NCI-H2029 (cell line): ENCODE results near the gene COPRS.

Source experiments
- DNase-seq: peaks from one replicate; lab custom pipeline; 2025; lab: John Stamatoyannopoulos, UW

Gene COPRS, protein sequence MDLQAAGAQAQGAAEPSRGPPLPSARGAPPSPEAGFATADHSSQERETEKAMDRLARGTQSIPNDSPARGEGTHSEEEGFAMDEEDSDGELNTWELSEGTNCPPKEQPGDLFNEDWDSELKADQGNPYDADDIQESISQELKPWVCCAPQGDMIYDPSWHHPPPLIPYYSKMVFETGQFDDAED

DNA sequence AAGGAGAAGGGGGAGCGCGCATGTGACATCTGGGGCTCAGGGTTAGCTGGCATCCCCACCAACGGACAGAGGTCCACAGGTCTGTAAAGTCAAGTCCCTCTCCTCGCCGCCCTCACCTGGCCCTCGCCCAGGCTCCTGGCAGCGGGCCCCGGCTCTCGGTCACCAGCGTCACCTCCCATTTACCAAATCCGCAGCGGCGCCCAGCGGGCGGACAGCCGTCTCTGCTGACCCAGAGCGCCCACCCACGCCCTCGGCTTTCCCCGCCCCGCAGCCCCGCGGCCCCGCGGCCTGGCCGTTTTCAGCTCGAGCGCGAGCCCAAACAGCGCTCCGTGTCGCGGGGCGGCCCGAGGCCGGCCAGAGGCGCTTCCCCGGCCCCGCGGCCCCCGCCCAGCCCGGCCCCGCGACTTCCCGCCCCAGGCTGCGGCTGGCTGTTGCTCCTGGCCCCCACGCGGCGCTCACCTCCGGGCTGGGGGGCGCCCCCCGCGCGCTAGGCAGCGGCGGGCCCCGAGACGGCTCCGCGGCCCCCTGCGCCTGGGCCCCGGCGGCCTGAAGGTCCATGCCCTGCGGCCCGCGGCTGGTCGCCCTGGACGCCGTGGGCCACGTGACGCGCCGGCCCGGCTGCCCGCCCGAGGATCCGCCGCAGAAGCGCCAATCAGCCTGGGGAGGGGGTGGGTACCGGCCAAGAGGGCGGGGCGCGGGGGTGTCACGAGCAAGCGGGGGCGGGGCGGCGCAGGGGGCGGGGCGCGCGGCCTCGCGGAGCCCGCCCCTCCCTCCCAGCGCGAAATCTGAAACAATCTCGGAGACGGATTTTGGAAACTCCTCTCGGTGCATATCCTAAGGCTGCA lies at the start of gene COPRS:
Gene COPRS (minus strand): TSS at position 603 of the 845 bp plus-strand sequence. CDS start 45 bp downstream, at position 558.
- peak; percentile 51 for DNase-seq

- no peak for DNase-seq
These were observed 49.3 kb upstream of the COPRS start for GRCh38 chr17:31908386-31908785.

DNA sequence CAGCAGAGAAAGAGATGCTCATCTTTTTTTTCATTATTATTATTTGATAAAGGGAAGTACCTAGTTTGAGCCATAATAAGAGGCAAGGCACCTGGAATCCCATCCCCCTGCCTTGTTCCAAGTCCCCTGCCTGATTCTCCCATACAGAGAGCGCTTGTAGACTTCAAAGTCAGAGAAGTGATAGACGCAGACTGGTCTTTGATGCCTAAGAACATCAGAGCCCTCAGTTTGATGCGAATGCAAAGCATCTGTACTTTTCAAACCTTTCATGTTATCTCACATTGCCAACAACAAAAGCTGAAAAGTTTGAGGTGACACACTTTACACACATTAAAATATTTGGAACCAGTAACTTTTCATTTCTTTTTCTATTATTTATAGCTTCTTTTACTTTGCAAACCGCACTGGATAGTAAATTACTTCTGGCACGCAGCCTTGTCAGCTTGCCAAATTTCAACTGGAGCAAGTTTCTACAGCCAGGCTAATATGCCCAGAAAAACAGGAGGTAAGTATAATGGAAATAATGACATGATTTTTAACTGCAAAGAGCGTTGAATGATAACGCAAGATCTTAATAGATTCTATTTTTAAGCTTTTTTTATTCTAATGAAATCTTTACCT lies 48.4 kb upstream of the COPRS start:
- DNase-seq: no peak

DNA sequence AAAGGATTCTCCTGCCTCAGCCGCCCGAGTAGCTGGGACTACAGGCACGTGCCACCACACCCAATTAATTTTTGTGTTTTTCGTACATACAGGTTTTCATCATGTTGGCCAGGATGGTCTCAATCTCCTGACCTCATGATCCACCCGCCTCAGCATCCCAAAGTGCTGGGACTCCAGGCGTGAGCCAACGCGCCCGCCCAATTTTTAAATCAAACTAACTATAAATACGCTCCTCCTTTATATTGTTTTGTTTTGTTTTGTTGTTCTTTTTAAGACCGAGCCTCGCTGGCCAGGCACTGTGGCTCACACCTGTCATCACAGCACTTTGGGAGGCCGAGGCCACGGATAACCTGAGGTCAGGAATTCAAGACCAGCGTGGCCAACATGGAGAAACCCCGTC lies 44.4 kb upstream of the COPRS start:
- DNase-seq: no peak

DNA sequence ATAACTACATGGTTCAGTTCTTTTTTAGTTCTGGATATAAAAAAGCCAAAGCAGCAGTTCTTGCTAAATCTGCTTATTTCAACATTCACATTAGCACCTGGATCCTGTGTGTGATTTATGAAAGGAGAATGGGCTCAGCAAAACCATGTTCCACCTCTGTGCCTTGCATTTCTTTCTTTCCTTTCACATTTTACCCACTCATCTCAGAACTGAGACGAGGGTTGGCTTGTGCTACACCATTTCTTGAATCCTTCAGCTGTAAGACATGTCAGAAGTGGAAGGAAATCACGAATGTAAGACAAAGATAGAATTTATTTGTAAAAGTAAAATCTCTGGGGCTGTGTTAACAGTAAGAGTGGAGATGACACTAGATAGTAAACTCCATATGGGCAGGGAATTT lies 43.6 kb upstream of the COPRS start:
- DNase-seq: no peak

DNA sequence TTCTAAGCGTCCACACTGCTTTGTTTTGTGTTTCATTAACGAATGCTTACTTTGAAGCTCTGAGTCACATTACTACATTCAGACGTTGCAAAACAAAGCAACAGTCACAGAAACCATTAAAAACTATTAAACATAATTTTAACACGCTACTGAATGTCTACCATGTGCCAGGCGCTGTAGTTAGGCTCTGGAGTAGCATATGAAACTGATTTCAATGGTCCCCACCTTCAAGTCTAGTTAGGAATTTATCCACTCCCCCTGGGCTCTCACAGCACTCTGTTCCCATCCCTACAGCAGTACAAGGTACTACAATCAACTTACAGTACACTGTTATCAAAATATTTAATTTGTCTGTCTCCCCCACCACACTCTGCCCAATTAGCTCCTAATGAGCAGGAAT lies 41.8 kb upstream of the COPRS start:
- no peak for DNase-seq

DNA sequence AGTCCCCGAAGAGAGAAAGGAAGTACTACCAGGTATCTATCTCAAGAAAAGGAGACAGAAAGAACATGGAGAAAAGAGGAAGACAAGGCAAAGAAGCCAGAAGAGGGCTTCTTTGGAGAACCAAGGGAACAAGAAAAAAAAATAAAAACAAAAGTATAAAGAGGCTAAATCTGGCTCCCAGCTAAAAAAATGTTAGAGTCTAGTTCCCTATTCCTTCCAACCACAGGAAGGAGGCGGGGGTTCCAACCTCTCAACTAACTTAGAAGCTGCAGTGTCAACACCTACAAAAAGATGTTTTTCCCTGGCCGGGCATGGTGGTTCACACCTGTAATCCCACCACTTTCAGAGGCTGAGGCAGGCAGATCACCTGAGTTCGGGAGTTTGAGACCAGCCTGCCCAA lies 29.1 kb upstream of the COPRS start:
- no peak for DNase-seq

DNA sequence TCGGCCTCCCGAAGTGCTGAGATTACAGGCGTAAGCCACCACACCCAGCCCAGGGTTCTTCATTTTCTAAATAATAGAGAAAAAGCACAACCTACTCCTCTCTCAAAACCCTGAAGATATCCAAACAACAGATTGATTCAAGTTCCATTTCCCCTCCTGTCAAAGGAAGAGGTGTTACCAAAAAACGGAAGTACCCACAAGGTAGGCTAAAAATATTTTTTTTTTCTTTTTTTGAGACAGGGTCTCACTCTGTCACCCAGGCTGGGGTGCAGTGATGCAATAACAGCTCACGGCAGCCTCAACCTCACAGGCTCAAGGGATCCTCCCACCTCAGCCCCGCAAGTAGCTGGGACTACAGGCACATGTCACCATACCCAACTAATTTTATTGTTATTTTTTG lies 23.5 kb upstream of the COPRS start:
- no peak for DNase-seq

- no peak for DNase-seq
These were observed 21.3 kb upstream of the COPRS start for GRCh38 chr17:31880311-31880710.

DNA sequence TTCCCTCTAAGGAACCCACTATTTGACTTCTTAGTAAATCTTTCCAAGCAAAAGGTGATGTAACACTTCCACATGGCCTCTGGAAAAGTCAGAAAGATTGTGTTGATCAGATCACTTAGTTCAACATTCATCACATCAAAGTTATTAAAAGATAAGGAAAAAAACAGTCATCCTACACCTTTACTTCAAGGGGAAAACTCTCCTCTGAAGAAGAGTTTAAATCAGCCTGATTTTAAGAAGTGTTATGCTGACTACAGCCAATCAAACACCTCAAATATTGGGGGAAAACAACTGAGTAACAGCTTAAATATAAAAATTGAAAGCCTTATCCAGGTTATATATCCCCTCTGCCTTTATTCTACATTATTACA lies 19.6 kb upstream of the COPRS start:
- no peak for DNase-seq

GRCh38 chr17:31877911-31878702 lies 19.1 kb upstream of the COPRS start:
- DNase-seq: no peak

- no peak for DNase-seq
These were observed 18.3 kb upstream of the COPRS start for GRCh38 chr17:31877341-31877740.

GRCh38 chr17:31875081-31875480 lies 16.0 kb upstream of the COPRS start:
- DNase-seq: no peak

- DNase-seq: no peak
These were observed 10.9 kb upstream of the COPRS start for GRCh38 chr17:31869797-31870568.

DNA sequence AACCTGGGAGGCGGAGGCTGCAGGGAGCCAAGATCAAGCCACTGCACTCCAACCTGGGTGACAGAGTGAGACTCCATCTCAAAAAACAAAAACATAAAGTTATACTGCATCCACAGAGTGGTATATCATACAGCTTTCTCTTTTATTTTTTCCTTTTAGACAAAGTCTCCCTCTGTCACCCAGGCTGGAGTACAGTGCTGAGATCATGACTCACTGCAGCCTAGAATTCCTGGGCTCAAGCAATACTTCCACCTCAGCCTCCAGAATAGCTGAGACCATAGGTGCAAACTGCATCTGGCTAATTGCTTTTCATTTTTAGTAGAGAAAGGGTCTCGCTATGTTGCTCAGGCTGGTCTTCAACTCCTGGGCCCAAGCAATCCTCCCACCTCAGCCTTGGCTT lies 10.0 kb upstream of the COPRS start:
- DNase-seq: no peak

GRCh38 chr17:31859487-31860008 lies 504 bp upstream of the COPRS start:
- DNase-seq: no peak

DNA sequence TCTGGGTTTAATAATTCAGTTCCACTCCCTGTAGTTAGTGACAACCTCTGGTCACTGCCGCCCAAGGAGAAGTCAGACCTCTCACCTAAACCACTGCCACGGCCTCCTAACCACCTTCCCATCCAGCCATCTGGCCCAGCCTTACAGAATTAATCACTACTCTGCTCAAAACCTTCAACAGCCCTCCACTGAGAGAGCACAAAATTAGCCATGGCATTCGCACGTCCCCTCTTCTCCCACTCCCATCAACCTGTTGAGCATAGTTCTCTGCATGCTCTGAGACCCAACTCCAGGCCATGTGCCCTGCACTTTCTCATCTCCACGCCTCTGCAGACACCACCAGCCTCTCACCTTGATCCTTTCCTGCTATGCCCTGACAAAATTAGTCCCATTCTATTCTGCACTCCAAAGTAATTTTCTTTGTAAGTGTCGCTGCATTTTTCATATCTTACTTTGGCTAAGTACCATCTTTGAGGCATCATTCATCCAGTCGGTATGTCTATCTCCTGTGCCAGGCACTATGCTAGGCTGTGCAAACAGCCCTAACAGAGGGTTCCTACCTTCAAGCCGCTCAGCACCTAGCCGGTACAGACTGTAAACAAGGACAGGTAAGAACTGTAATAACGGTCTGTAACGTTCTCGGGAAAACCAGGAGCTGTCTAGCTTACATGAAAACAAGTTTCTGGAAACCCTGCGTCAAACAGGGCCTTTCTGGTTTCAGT lies 963 bp downstream of the COPRS start:
- DNase-seq: peak; percentile 43

GRCh38 chr17:31856750-31857149 lies 2.3 kb downstream of the COPRS start:
- no peak for DNase-seq

- DNase-seq: no peak
These were observed 4.4 kb downstream of the COPRS start for GRCh38 chr17:31854672-31855071.

- DNase-seq: no peak
These were observed 5.1 kb downstream of the COPRS start for GRCh38 chr17:31853911-31854470.
